DND-41 (cell line): ENCODE measurements around the gene MZT2B.
"Not testable (repeated sequence)": the region's sequence is repeated elsewhere in the genome, so short reads cannot be mapped to it uniquely, and the experiment has no call there.

Source experiments
- ATAC-seq: fragments of 200-7000 bp; cut with Tn5 transposase; 3 replicates; pipeline ENCODE4 v1.9.1; 2021; ENCODE audit warnings: low read depth; ENCODE audit not compliant: insufficient read depth
- DNase-seq: peaks from one replicate; pipeline ENCODE4 v3.0.0-alpha.2; 2020
- H2AFZ ChIP-seq: 2 replicates; pipeline ENCODE4 v1.6.0; 2012; ENCODE audit warnings: low read depth, low read length
- H3K27ac ChIP-seq: 2 replicates; pipeline ENCODE4 v1.5.1; 2012; ENCODE audit warnings: low read length, inconsistent platforms
- H3K27me3 ChIP-seq: fragments of 200-600 bp; sonication (generic); 2 replicates; pipeline ENCODE4 v1.6.0; 2012; ENCODE audit warnings: low read length, mild to moderate bottlenecking, inconsistent platforms; ENCODE audit not compliant: insufficient read depth, poor library complexity
- H3K36me3 ChIP-seq: 2 replicates; pipeline ENCODE4 v1.5.1; 2012; ENCODE audit warnings: low read length, inconsistent platforms; ENCODE audit not compliant: insufficient read depth
- H3K4me1 ChIP-seq: 2 replicates; pipeline ENCODE4 v1.5.1; 2012; ENCODE audit warnings: mild to moderate bottlenecking, low read length; ENCODE audit not compliant: insufficient read depth
- H3K4me2 ChIP-seq: 2 replicates; pipeline ENCODE4 v1.6.0; 2012; ENCODE audit warnings: mild to moderate bottlenecking, moderate library complexity, low read length, inconsistent platforms; ENCODE audit not compliant: insufficient read depth
- H3K4me3 ChIP-seq, 2 experiments: fragments of 200-600 bp in 1 of 2; shearing (Covaris generic) in 1 of 2; 2 replicates each; pipeline ENCODE4 v1.5.1; 2012 to 2016; ENCODE audit warnings: inconsistent platforms in 2 of 2, low read length in 2 of 2, mild to moderate bottlenecking in 2 of 2, low read depth in 1 of 2, moderate library complexity in 1 of 2
- H3K79me2 ChIP-seq: 2 replicates; pipeline ENCODE4 v1.6.0; 2012; ENCODE audit warnings: low read length, inconsistent platforms; ENCODE audit not compliant: insufficient read depth
- H3K9ac ChIP-seq: 2 replicates; pipeline ENCODE4 v1.6.0; 2012; ENCODE audit warnings: low read depth, mild to moderate bottlenecking, inconsistent platforms, low read length, moderate library complexity
- H3K9me3 ChIP-seq: 2 replicates; pipeline ENCODE4 v1.5.1; 2012; ENCODE audit warnings: low read length, moderate library complexity, mild to moderate bottlenecking, inconsistent platforms; ENCODE audit not compliant: insufficient read depth, severe bottlenecking
- H4K20me1 ChIP-seq: 2 replicates; pipeline ENCODE4 v1.6.0; 2012; ENCODE audit warnings: low read length; ENCODE audit not compliant: insufficient read depth
- CTCF ChIP-seq: IDR thresholded peaks from 2 replicates; pipeline ENCODE4 v1.5.1; 2012; ENCODE audit warnings: borderline replicate concordance, low read length, moderate library complexity, mild to moderate bottlenecking; ENCODE audit not compliant: poor library complexity, severe bottlenecking; ENCODE audit errors: extremely low read depth
- EZH2 ChIP-seq: IDR thresholded peaks from 3 replicates; pipeline ENCODE4 v1.6.1; 2012; ENCODE audit warnings: borderline replicate concordance, low read depth, mild to moderate bottlenecking, moderate library complexity, low read length, inconsistent platforms; ENCODE audit not compliant: severe bottlenecking

The MZT2B gene

GRCh38 chr2:130158631-130159030, 23.4 kb upstream of the MZT2B start:
- Histone ChIP-seq H2AFZ (no peak overlapping the region), H3K36me3 (peaks cover 74% of the 10 kb centered on the region), H3K4me2 (no peak overlapping the region), H3K27ac (no peak overlapping the region), H3K27me3 (no peaks in the 10 kb centered on the region), H3K4me3 (no peak overlapping the region), H3K4me1 (no peaks in the 10 kb centered on the region), H3K9ac (no peak overlapping the region), H4K20me1 (peaks cover 17% of the 10 kb centered on the region; the same call in 1 of the 2 replicates), H3K9me3 (no peaks in the 10 kb centered on the region), H3K79me2 (no peaks in the 10 kb centered on the region)
- DNase-seq (no peak), ATAC-seq (no peak)
- TF ChIP-seq EZH2 = no peak
- no peak for TF ChIP-seq CTCF

GRCh38 chr2:130159376-130159775, 22.7 kb upstream of the MZT2B start:
- not testable (repeated sequence) for H3K27me3 ChIP-seq, ATAC-seq, H2AFZ ChIP-seq, DNase-seq, H3K79me2 ChIP-seq, H3K4me1 ChIP-seq, H3K27ac ChIP-seq, H3K9me3 ChIP-seq, H3K4me3 ChIP-seq, H3K4me2 ChIP-seq, H3K9ac ChIP-seq
- peaks cover 74% of the 10 kb centered on the region for H3K36me3 ChIP-seq
- H4K20me1 ChIP-seq = peaks cover 23% of the 10 kb centered on the region; the same call in 1 of the 2 replicates

GRCh38 chr2:130160131-130160530, 21.9 kb upstream of the MZT2B start:
- H3K4me2 ChIP-seq = no peak overlapping the region
- no peaks in the 10 kb centered on the region for H3K79me2 ChIP-seq
- peaks cover 73% of the 10 kb centered on the region for H3K36me3 ChIP-seq
- ATAC-seq = no peak
- no peaks in the 10 kb centered on the region for H3K9me3 ChIP-seq
- peaks cover 23% of the 10 kb centered on the region; the same call in 1 of the 2 replicates for H4K20me1 ChIP-seq
- no peak overlapping the region for H3K9ac ChIP-seq
- no peak overlapping the region for H3K27ac ChIP-seq
- H3K27me3 ChIP-seq = no peaks in the 10 kb centered on the region
- DNase-seq = no peak
- H3K4me1 ChIP-seq = no peaks in the 10 kb centered on the region
- TF ChIP-seq CTCF = no peak
- no peak for TF ChIP-seq EZH2
- H2AFZ ChIP-seq = no peak overlapping the region
- no peak overlapping the region for H3K4me3 ChIP-seq

GRCh38 chr2:130160838-130161705, 21.0 kb upstream of the MZT2B start:
- H2AFZ ChIP-seq, H3K79me2 ChIP-seq, H3K9ac ChIP-seq, ATAC-seq, H3K4me3 ChIP-seq, H3K27ac ChIP-seq, DNase-seq, H3K4me2 ChIP-seq, H3K9me3 ChIP-seq, H3K4me1 ChIP-seq, H3K27me3 ChIP-seq: not testable (repeated sequence)
- H3K36me3 ChIP-seq = peaks cover 71% of the 10 kb centered on the region
- H4K20me1 ChIP-seq = peaks cover 23% of the 10 kb centered on the region; the same call in 1 of the 2 replicates

GRCh38 chr2:130162486-130162885, 19.6 kb upstream of the MZT2B start:
- not testable (repeated sequence) for H3K27ac ChIP-seq, H3K79me2 ChIP-seq, H3K4me1 ChIP-seq, H3K27me3 ChIP-seq, H2AFZ ChIP-seq, H3K9me3 ChIP-seq, H3K4me2 ChIP-seq, H3K4me3 ChIP-seq, ATAC-seq, DNase-seq, H3K9ac ChIP-seq
- peaks cover 76% of the 10 kb centered on the region for H3K36me3 ChIP-seq
- H4K20me1 ChIP-seq = peaks cover 20% of the 10 kb centered on the region; the same call in 1 of the 2 replicates
